VCaP (cell line): ENCODE results near the gene OR52E1.

Experiments
- H3K27ac ChIP-seq: fragments of 450-650 bp; 2 replicates; pipeline ENCODE4 v1.5.1; 2017
- CTCF ChIP-seq: fragments of 450-650 bp; conservative IDR thresholded peaks from 2 replicates; pipeline ENCODE4 v1.5.1; 2017; ENCODE audit warnings: mild to moderate bottlenecking, moderate library complexity

Gene OR52E1

GRCh38 chr11:5115339-5115738 is 46.0 kb downstream of the OR52E1 start:
- no peak overlapping the region for H3K27ac ChIP-seq
- TF ChIP-seq CTCF: no peak

GRCh38 chr11:5117588-5117987 is 48.2 kb downstream of the OR52E1 start:
- H3K27ac ChIP-seq: no peak overlapping the region
- TF ChIP-seq CTCF: no peak

- no peak overlapping the region for H3K27ac ChIP-seq
- TF ChIP-seq CTCF: no peak
These were observed 49.5 kb downstream of the OR52E1 start for GRCh38 chr11:5118893-5119292.
